ENCODE measurements around the gene PLTP.

PLTP gene

DNA sequence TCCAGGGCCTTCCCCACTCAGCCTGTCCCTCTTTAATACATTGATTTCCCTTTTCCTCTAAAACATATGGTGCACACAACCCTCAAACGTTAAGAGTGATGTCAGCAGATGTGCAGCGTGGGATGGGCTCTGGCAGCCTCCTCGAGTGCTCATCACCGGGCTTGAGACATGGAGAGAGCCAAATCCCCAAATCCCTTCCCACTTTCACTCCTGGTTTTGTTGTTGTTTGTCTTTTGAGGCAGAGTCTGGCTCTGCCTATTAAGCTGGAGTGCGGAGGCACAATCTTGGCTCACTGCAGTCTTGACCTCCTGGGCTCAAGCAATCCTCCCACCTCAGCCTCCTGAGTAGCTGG is 5.8 kb upstream of the PLTP start:
- CTCF ChIA-PET, result interaction anchor here (0.7 to 1.3 kb wide), 4 partner anchors 11 to 52 kb away, joined by 3 to 4 read pairs (median 3); no protein-coding TSS in a partner anchor

GRCh38 chr20:45913116-45913515 is 1.2 kb upstream of the PLTP start:
- TF ChIP-seq CTCF (IDR thresholded peaks at IDR 0.05; ENCODE audit: control extremely low read depth, extremely low read depth, low read depth, missing control alignments), result no peak
- CTCF ChIA-PET, result no interaction called here
- no peak for DNase-seq (ENCODE audit: extremely low spot score)
- POLR2A ChIA-PET, result no interaction called here

More for the DNA sequence above, 5.8 kb upstream of the PLTP start:
- DNase-seq (ENCODE audit: extremely low spot score), result no peak
- POLR2A ChIA-PET, result no interaction called here
- TF ChIP-seq CTCF (IDR thresholded peaks at IDR 0.05; ENCODE audit: control extremely low read depth, extremely low read depth, low read depth, missing control alignments), result no peak

- POLR2A ChIA-PET, result no interaction called here
- CTCF ChIA-PET, result no interaction called here
- DNase-seq (ENCODE audit: extremely low spot score), result no peak
Observed at GRCh38 chr20:45912344-45912682, 358 bp upstream of the PLTP start.

DNA sequence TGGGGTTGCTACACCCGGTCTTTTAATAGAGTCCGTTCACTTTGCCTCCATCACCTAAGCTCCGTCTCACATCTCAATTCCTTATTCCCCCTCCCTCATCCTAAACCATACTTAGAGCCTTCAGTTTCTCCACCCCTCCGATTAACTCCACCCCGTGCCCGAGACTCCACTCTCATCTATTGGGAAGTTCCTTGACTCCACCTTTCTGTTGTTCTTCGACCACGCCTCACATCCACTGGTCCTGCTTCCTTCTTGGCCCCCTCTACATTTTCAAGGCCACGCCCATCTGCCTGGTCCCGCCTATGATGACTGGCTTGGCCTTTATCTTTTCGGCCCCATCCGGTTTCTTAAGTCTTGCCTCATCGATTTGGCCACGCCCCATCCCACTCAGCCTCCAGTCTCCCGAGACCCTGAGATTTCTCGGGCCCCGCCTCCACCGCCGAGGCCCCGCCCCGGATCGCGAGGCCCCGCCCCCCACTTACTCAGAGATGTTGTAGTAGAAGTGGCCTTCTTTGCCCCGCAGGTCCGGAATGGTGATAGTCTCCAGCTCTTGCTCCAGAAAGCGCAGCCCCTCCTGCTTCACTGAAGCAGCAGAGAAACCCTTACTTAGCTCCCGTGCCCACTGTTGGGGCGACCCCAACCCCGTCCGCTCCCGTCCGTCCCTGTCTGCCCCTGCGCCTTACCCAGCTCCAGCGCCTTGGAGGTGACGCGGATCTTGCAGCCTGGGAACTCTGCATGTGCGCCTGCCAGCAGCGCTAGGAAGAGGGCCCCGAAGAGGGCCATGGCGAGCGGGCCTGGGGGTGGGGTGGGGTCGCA is 1.1 kb downstream of the PLTP start:
- POLR2A ChIA-PET, result interaction anchor here (0.7 to 1.5 kb wide), 3 partner anchors 9 to 21 kb away, joined by 4 to 7 read pairs (median 5); no protein-coding TSS in a partner anchor

More at GRCh38 chr20:45912344-45912682, 358 bp upstream of the PLTP start:
- no peak for TF ChIP-seq CTCF (IDR thresholded peaks at IDR 0.05; ENCODE audit: control extremely low read depth, extremely low read depth, low read depth, missing control alignments)

DNA sequence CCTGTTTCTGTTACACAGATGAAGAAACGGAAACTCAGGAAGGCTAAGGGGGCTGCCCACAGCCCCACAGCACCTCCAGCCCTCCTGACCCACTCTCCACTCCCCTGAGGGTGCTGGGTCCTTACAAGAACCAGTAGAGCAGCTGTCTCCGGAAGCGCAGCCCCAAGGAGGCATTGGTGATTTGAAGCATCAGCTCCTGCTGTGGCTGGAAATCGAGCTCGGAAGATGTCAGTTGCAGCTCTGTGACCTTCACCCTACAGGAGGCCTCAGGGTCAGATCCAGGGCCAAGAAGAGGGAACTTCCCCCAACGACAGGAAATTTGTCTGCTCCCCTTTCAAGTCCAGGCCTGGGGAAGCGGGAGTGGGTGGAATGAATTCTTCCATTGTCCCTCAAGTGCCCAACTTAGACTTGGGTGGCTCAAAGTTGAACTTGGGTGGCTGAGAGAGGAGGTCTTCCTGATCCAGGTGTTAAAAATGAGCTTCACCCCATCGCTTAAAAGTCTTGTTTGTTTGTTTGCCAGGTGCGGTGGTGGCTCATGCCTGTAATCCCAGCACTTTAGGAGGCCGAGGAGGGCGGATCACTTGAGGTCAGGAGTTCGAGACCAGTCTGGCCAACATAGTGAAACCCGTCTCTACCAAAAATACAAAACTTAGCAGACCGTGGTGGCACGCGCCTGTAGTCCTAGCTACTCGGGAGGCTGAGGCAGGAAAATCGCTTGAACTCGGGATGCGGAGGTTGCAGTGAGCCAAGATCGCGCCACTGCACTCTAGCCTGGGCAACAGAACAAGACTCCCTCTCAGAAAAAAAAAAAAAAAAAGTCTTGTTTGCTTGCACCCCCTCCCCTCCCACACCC is 1.9 kb downstream of the PLTP start:
- no peak for TF ChIP-seq CTCF (IDR thresholded peaks at IDR 0.05; ENCODE audit: control extremely low read depth, extremely low read depth, low read depth, missing control alignments)
- ChIA-PET POLR2A (interaction anchor here (0.7 to 1.5 kb wide), 2 partner anchors 8 to 17 kb away, joined by 5 to 7 read pairs; no protein-coding TSS in a partner anchor), CTCF (interaction anchor here (0.8 to 2.9 kb wide), 10 partner anchors 9 to 103 kb away, joined by 3 to 7 read pairs (median 4); partner anchors contain the start of genes CTSA, NEURL2 and ZSWIM1)
- DNase-seq (ENCODE audit: extremely low spot score), result no peak

More for the DNA sequence above, 1.1 kb downstream of the PLTP start:
- CTCF ChIA-PET, result interaction anchor here (1.2 to 2.9 kb wide), 6 partner anchors 8 to 59 kb away, joined by 3 to 7 read pairs (median 6); partner anchors contain the start of genes CTSA and NEURL2
- TF ChIP-seq CTCF (IDR thresholded peaks at IDR 0.05; ENCODE audit: control extremely low read depth, extremely low read depth, low read depth, missing control alignments), result no peak
- DNase-seq (ENCODE audit: extremely low spot score), result peak; percentile 100

DNA sequence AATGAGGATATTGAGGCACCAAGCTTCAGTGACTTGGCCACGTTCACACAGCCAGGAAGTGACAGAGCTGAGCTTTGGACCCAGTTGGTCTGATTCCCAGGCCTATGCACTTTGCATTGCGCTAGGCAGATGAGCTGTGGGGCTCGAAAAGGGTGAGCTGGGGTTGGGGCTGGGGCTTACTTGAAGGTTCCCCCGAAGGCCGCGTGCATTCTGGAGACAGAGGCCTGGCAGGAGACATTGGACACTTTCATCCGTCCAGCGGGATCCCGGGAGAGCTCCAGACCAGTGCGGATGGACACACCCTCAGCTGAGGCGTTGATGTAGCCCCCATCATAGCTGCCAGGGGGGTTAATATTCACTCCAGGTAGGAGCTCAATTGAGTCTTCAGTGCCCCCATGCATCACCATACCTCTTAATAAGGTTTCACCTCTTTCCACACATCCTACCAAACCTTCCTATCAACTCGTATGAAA is 2.6 kb downstream of the PLTP start:
- DNase-seq (ENCODE audit: extremely low spot score), result no peak
- ChIA-PET POLR2A (interaction anchor here (0.7 kb wide), 1 partner anchor 10 kb away, joined by 4 read pairs; no protein-coding TSS in a partner anchor), CTCF (interaction anchor here (0.8 to 2.9 kb wide), 8 partner anchors 9 to 104 kb away, joined by 3 to 7 read pairs (median 4); partner anchors contain the start of genes CTSA, NEURL2 and ZSWIM1)
- TF ChIP-seq CTCF (IDR thresholded peaks at IDR 0.05; ENCODE audit: control extremely low read depth, extremely low read depth, low read depth, missing control alignments), result no peak

All from GM10248 (cell line).